HG03103 (cell line): ENCODE results near the gene MYOM3.
"Not testable (repeated sequence)": the region's sequence is repeated elsewhere in the genome, so short reads cannot be mapped to it uniquely, and the experiment has no call there.

Source experiments
- ATAC-seq: cut with Tn5 transposase; IDR thresholded peaks from one replicate; pipeline ENCODE4 v1.9.1; 2021; ENCODE audit warnings: low read depth; ENCODE audit not compliant: unreplicated experiment

Gene MYOM3

GRCh38 chr1:24047110-24047477 is 64.8 kb downstream of the MYOM3 start:
- no peak for ATAC-seq

- no peak for ATAC-seq
Observed at GRCh38 chr1:24045771-24046170, 66.2 kb downstream of the MYOM3 start.

GRCh38 chr1:24044672-24045071 is 67.3 kb downstream of the MYOM3 start:
- ATAC-seq: not testable (repeated sequence)

GRCh38 chr1:24043345-24044032 is 68.4 kb downstream of the MYOM3 start:
- no peak for ATAC-seq

DNA sequence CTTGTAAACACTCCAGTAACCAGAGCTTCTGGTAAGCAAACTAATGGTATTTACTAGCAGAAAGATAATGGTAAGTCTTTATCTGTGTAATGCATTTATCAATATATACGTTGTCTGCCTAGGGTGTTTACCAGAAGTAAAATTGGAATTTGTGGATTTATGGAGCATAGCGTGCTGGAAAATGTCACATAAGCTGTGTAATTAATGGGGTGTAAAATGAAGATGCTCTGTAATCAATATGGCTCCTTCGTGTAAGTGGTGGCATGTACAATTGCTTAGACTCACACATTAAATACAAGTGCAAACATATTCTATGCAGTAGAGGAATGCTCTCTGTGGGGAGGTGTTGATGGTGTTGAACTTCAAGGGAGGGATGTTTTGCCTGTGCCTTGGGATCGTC is 69.6 kb downstream of the MYOM3 start:
- ATAC-seq: no peak

GRCh38 chr1:24036088-24036487 is 75.8 kb downstream of the MYOM3 start:
- no peak for ATAC-seq

DNA sequence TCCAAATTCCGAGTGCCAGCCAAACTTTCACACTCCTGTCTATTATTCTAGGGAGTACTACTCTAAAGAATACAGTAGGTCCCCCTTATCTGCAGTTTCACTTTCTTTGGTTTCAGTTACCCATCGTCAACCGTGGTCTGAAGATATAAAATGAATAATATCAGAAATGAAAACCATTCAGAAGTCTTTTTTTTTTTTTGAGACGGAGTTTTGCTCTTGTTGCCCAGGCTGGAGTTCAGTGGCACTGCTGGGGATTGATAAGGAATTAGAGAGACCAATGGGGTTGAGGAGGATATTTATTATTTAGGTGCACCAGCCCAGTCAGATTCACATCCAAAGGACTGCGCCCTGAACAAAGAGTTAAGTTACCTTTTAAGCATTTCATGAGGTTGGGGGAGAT is 79.0 kb downstream of the MYOM3 start:
- ATAC-seq: no peak

GRCh38 chr1:24030976-24031516 is 80.9 kb downstream of the MYOM3 start:
- not testable (repeated sequence) for ATAC-seq

GRCh38 chr1:24027838-24028468 is 84.0 kb downstream of the MYOM3 start:
- no peak for ATAC-seq

DNA sequence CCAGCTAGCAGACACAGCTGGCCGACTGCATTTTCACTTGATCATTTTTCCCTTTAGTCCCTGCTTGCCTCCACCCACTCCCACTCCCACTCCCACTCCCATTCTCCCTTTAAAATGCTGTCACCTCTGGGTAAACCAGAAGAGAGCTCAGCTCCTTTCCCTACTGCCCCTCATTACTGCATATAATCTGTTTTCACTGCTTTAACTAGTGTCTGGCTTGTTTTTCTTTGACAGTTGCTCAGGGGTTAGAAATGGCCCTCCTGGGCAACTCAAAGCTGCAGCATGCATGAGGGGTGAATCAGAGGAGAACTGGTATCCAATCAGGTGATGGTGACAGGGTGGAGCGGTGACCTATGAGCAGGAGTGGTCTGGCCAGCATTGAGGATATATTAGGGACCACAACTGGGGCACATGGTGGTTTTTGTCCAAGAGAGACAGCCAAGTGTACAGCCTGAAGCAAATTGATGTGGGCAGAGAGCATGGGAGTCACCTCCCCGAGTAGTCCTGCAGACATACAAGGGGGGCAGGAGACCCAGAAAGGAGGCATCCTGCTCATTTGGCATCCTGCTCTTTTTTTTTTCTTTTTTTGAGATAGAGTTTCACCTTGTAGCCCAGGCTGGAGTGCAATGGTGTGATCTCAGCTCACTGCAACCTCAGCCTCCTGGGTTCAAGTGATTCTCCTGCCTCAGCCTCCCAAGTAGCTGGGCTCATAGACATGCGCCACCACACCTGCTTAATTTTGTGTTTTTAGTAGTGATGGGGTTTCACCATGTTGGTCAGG is 89.2 kb downstream of the MYOM3 start:
- no peak for ATAC-seq

- no peak for ATAC-seq
Observed at GRCh38 chr1:24021403-24022266, 90.3 kb downstream of the MYOM3 start.

- no peak for ATAC-seq
Observed at GRCh38 chr1:24020470-24020869, 91.5 kb downstream of the MYOM3 start.

DNA sequence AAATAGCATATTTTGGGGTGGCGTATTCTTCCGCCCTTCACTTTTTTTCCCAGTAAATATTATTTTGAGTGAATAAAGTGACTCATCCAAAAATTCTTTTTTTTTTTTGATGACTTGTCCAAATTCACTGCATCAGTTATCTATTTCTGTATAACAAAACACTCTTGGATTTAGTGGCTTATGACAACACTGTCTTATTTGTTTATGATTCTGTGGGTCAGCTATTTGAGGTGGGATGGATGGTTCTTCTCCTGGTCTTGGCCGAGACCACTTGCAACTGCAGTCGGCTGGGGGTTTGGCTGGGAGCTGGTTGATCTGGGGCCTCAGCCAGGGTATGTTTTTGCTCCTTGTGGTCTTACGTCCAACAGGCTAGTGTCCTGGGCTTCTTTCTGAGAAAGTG is 91.9 kb downstream of the MYOM3 start:
- no peak for ATAC-seq

DNA sequence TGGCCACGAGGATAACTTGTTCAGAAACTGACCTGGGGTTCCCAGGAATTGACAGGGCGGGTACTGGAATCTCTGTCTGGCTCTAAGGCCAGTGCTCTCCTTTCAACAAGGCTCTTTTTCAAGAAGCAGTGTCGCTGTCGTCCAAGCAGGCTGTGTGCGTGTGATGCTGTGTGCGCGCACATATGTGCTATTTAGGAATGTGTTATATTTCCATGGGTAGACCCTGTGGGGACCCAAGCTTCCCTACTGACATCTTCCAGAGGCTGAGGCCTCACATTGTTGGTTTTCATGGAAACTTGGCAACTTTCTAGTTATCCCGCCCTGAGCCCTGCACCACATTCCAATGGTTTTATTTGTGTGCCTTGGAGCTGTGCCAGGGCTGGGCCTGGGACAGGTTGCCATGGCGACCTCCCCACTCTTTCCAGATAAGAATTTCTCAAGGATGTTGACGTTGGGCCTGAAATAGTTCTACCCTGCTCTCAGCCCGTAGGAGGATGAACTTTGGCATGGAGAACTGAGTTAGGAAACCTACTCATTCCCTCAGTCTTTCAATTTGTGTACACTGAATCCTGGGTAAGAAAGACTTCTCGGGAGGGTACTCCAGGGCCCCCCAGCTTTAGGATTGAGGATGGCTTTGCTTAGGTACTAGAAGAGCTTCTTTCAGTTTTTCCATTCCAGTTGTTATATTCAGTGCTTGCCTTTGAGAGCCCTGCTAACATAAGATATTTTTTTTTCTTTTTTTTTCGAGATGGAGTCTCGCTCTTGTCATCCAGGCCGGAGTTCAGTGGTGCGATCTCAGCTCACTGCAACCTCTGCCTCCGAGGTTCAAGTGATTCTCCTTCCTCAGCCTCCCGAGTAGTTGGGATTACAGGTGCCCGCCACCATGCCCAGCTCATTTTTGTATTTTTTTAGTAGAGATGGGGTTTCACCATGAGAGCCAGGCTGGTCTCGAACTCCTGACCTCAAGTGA is 93.0 kb downstream of the MYOM3 start:
- ATAC-seq: no peak

- no peak for ATAC-seq
Observed at GRCh38 chr1:24015221-24016210, 96.4 kb downstream of the MYOM3 start.

DNA sequence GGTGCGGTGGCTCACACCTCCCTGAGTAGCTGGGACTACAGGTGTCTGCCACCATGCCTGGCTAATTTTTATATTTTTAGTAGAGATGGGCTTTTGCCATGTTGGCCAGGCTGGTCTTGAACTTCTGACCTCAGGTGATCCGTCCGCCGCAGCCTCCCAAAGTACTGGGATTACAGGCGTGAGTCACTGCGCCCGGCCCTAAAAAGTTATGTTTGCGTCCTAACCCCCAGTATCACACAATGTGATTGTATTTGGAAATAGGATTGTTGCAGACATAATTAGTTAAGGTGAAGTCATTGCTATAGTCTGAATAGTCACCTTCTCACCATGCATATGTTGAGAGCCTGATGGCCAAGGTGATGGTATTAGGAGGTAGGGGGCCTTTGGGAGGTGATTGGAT is 99.1 kb downstream of the MYOM3 start:
- ATAC-seq: not testable (repeated sequence)

GRCh38 chr1:24010650-24011049 is 101.3 kb downstream of the MYOM3 start:
- no peak for ATAC-seq

DNA sequence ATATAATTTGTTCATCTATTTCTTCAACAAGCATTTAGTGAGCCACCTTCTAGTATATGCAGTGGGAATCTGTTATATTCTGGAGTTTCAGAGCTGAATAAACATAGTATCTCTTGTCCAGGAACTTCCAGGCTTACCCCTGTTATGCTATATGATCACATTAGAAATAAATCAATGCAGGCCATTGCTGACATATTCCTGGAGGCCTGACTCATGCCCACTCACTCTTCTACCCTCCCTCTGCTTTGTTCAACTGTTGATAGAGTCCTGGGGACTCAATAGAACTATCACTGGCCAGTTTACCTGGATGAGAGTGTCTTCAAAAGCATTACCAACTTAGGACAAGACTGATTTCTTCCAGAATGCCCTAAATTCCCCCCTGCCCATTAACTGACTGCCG is 102.5 kb downstream of the MYOM3 start:
- no peak for ATAC-seq
